Fibroblast of skin of abdomen (primary cell): ENCODE data around the gene HCFC1.
"Not testable (repeated sequence)": the region's sequence is repeated elsewhere in the genome, so short reads cannot be mapped to it uniquely, and the experiment has no call there.

Experiments used
- DNase-seq: peaks from one replicate; pipeline ENCODE4 v3.0.0-alpha.2; 2013

Gene HCFC1

DNA sequence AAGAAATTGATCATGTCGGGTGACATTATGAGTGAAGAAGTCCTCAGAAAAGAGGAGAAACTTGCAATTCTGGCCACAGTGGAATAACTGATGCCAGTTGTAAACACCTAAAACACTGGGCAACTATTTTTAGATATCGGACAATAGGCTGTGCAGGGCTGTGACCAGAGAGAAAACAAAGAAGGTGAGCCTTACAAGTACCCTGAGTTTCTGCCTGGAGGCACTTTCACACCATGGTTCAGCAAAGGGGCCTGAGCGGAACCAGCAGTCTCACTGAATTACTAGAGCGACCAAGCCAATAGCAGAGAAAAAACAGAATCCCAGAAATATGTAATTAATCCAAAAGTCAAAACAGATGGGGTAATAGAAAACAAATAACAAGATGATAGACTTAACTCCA is 36.9 kb upstream of the HCFC1 start:
- no peak for DNase-seq

DNA sequence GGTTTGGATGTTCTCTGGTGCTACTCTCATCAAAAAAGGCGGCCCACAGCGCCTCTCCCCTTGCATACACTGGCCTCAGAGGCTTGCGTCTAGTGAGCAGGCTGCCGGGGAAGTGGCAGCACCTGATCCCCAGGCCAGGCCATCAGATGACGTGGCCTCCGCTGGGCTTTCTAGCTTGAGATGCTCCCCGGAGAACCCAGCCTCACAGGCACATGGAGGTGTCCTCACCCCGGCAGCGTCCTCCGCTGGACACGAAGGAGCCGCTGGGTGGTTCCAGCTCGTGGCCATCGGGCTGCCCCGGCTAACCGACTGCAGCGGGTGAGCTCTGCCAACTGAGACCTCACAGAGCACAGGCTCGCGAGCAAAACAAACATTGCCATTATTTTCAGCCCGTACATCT is 35.3 kb upstream of the HCFC1 start:
- DNase-seq: no peak

DNA sequence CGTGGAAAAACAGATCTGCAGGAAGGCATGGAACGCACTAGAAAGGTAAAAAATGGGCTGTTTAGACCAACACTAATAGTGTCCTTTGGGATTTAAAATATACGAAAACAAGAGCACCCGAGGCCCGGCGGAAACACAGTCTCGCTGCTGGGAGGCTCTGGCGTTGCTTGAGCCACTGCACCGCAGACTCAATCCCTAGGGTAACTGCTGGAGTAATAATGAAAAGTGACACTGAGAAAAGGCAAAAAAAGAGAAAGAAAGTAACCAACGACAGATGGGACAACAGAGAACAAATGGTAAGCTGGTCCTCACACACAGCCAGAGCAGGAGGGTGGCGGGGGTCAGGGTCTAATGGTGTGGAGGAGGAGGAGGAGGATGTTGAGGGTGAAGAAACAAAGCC is 32.7 kb upstream of the HCFC1 start:
- DNase-seq: no peak

DNA sequence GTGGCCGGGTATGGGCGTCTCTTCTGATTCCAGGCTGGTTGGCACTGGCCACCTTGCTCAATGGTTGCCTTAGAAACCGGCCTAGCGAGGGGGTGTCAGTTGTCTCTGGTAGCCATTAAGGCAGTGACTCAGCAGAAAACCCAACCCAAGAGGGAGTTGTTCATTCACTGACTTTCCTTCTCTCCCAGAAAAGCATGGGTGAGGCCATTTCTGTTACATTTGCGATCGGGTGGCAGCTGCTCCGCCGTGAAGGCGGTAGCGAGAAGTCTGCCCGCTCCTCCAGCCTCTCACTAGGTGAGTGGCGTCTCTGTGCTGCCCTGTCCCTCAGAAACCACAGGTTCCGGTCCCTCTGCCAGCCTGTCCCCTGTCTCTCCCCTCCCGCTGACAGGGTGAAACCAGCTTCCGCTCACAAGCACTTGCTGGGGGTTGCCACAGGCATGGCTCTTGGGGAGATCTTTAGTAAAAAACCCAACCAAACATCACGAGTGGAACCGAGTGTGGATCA is 30.6 kb upstream of the HCFC1 start:
- DNase-seq: peak; percentile 52

DNA sequence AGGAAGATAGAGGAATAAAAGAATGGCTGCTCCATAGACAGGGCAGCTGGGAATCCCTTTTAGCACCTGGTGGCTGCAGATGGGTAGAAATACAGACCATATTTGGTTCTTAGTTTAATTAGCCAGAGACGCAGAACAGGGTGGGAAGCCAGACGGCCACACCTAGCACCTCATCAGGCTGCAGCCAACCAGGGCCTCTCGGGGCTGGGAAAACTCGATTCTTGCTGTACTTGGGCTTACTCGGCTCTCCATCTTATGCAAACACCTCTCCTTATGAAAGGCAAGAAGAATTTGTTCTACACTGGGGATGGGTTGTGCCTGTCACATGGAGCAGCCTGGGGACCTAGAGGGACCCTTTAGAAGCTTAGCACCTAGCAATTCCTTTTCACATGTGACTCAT is 28.4 kb upstream of the HCFC1 start:
- DNase-seq: no peak

DNA sequence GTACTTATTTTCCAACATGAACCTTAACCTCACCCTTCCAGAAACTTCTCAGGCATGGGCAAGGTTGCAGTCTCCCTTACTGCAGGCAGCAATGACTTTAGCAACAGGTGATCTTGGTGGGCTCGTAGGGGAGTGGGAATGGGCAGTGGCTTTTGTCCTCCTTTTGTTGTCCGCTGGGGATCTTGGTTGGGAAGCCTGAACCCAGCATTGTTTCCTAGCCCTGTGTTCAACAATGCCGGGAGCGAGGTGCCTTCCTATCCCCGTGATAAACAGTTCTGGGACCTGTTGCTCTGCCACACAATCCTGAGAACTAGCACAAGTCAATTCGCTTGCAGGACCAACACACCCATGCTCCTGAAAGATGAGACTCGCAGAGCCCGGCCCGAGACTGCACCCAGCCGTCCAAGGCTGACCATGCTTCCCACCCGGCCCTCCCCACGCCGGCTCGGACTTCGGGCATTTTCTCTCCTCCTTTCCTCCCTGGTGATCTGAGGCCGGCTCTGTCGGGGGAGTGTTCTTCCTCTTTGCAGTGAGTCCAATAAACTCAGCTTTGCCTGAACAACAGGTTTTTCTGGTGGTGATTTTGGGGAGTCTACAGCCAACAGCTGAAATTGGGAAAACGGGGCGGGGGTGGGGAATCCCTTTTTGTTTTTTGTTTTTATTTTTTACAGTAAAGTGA is 27.9 kb upstream of the HCFC1 start:
- DNase-seq: no peak

DNA sequence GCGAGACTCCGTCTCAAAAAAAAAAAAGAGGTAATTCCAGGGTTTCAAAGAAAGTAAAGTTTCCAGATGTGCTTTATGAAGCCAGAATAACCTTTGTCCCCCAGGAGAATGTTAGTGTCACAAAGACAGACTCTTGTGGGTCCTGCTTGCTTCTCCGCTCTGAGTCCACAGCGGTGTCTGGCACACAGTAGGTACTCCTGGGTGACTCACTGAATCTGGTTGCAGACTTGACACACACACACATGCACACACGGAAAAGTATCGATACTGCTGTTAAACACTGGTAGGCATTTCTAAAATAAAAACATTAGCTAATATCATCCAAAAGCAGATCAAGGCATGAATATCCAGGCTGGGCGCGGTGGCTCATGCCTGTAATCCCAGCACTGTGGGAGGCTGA is 23.9 kb upstream of the HCFC1 start:
- no peak for DNase-seq

DNA sequence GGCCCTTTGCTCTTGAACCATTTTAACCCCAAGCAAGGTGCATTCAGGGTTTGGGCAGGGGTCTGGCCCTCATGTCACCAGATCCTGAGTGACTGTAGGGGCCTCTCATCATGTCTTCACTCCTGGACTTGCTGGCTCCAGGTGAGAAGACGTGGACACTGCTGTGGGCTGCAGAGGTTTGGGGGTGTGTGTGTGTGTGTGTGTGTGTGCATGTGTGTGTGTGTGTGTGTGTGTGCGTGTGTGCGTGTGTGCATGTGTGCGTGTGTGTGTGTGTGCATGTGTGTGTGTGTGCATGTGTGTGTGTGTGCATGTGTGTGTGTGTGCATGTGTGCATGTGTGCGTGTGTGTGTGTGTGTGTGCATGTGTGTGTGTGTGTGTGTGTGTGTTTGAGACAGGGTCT is 22.8 kb upstream of the HCFC1 start:
- not testable (repeated sequence) for DNase-seq

DNA sequence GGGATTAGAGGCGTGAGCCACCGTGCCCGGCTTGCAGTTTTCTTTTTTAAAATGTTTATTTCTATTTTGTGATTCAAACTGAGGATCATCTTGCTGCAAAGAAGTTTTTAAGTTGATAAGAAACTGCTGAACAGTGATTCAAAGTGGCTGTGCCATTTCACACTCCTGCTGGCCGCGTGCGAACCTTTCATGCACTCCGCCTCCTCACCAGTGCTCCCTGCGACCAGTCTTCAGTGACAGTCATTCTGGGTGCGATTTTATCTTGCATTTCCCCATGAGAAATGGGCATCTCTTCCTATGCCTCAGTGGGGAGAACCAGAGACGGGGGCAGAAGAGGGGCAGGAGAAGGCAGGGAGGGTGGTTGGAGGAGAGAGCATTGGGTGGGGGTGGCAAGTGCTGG is 22.4 kb upstream of the HCFC1 start:
- no peak for DNase-seq

DNA sequence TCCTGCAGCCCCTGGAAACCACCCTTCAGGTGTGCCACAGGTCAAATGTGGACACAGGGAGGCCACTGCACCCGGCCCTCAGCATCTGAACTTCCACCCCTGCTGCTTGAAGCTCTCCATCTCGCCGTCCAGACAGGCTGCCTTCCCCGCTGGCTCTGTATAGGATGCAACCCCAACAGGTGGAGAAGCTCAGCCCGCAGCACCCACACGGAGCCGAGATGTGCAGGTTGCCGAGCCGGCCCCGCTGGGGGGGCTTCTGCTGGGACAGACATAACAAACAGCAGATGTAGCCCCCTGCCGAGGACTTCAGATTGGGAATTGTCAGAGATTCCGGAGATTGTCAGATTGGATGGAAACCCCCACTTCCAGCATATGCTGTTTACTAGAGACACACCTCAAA is 21.5 kb upstream of the HCFC1 start:
- no peak for DNase-seq

DNA sequence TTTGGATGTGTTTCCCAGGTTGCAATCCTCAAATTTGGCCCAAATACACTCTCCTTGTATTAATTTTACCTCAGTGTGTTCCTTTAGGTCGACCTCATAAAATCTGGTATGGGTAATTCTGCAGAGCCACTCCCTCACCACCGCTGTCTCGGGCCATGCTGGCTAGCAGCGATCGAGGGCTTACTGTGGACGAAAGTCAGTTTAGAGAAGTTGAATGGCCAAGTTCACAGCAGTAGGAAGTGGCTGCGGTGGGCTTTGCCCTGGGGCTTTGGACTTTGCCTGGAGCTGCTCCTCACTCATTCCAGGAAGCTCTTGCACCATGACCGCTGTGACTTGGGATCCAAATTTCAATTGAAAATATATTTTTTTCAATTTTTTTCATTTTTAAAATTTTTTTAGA is 20.6 kb upstream of the HCFC1 start:
- no peak for DNase-seq

DNA sequence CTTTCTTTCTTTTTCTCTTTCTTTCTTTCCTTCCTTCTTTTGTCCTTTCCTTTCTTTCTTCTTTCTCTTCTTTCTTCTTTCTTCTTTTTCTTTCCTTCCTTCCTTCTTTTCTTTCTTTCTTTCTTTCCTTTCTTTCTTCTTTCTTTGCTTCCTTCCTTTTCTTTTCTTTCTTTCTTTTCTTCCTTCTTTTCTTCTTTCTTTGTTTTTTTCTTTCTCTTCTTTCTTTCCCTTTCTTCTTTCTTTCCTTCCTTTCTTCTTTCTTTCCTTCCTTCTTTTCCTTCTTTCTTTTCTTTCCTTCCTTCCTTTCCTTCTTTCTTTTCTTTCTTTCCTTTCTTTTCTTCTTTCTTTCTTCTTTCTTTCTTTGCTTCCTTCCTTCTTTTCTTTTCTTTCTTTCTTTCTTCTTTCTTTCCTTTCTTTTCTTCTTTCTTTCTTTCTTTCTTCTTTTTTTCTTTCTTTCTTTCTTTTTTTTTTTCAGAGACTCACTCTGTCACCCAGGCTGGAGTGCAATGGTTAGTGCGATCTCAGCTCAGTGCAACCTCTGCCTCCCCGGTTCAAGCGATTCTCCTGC is 19.5 kb upstream of the HCFC1 start:
- DNase-seq: no peak

DNA sequence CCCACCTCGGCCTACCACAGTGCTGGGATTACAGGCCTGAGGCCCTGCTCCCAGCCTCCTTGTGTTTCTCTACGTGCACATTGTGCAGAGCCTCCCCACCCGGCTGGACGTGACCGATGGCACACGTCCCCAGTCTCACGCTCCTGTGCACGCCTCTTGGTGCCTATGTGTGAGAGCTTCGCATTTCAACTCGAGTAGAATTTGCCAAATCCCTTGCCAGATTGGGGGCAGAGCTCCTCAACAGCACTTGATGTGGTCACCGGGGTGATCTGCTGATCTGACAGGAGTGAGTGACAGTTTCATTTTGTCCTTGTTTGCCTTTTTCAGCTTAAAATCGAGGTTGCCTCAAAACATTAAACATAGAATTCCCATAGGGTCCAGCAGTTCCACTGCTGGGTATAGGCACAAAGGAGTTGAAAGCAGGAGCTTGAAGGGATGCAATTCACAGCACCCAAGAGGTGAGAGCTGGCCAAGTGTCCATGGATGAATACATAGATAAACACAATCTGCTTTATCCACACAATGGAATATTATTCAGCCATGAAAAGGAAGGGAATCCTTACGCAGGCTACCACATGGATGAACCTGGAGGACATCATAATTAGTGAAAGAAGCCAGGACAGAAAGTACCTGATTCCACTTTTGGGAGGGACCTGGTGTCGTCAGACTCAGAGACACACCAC is 18.5 kb upstream of the HCFC1 start:
- DNase-seq: no peak

DNA sequence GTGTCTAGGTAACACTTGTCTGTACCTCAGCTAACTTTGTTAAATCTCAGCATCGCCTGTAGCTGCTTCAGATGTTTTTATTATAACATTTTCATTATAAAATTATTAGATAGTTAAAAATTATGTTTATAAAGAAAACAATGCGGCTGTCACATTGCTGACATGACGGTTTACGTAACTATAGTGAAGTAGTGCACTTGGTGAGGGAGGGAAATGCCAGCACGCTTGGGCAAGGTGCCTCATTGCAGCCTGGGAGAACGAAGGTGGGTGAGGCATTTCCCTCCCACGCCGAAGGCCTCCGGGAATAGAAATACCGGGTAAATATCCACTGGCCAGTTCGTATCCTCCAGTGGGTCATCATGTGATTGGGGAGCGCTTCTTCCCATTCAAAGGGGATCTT is 16.9 kb upstream of the HCFC1 start:
- DNase-seq: no peak

DNA sequence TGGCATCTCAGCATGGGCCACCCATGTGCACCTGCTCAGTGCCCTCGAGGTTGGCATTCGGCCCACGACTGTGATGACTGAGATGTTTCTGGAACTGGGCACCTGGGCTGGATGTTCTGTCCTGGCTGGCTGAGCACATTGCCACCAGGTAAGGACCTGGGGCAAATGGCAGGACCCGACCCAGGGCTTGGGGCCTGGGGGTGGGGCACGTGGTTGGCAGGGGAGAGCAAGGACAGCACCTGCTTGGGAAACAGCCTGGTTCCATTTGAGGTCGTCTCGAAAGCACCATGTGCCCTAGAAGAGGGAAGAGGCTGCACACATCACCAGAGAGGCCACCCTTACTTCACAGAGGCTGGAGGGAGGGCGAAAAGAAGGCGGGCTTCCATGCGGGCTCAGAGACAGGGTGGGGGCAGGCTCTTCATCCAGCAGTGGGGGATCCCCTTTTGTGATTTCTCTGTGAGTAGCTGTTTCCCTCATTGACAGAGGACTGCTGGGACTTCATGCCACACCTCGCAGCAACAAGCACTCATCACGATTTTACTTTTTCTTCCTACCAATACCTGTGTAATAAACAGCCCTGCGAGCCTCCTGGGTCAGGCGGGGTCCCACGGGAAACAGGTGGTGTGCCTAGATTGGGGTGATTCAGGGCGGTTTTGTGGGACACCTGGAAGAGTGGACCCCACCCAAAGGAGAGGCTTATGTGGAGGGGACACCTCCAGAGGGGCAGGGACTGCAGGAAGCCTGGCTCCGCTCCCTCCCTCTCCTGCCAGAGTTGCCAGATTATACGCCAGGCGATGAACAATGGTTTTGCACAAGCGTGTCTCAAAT is 12.9 kb upstream of the HCFC1 start:
- no peak for DNase-seq

DNA sequence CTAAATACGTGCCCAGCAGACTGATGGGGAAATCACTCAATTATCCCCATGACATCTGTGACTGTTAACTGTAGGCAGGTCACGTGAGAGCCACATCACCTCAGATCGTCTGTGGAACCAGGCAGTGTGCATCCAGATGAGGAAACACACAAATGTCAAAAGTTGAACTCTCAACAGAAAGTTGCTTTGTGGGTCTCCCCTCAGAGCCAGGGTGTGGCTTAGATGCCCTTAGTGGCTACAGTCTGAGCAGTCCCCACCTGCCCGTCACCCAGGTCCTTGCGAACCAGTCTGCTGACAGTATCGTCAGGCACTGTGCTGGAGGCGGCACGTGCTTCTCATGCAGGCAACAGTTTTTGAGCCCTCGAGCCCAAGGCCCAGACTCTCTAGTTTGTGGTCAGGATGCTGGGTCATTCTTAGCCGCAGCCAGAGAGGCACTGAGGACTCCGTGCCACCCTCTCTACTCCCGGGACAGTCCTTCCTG is 11.7 kb upstream of the HCFC1 start:
- no peak for DNase-seq

DNA sequence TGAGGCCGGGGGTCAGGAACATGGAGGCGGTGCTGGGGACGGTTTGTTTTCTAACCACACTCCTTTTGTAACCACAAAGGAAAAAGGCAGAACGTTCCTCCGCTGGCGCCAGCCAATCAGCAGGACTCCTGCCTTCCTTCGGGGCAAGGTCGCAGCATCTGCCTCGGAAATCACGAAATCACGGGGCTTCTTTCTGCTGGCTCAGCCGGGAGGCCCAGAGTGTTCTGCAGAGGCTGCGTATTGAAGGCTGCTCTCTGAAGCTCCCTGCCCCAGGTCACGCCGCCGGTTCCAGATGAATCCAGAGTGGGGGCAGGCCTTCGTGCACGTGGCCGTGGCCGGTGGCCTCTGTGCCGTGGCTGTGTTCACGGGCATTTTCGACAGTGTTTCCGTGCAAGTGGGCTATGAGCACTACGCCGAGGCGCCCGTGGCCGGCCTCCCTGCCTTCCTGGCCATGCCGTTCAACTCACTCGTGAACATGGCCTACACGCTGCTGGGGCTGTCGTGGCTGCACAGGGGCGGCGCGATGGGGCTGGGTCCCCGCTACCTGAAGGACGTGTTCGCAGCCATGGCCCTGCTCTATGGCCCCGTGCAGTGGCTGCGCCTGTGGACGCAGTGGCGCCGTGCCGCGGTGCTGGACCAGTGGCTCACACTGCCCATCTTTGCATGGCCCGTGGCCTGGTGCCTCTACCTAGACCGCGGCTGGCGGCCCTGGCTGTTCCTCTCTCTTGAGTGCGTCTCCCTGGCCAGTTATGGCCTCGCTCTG is 10.3 kb upstream of the HCFC1 start:
- DNase-seq: no peak

DNA sequence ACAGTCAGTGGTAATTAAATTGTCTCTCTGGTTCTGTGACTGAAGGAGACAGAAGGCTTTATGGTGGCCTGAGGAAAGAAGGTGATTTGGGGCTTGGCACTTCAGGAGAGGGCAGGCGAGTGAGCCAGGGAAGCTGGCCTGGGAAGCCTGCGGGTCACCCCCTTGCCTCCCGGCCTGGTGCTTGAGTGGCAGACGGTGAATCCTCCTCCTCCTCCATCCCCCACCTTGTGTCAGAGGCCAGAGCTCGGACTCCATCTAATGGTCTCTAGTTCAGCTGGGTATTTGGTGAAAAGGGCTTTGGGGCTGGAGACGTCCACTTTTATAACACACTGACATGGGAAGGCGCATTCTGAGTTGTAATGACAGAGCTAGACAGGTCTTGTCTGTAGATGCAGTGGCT is 9.6 kb upstream of the HCFC1 start:
- DNase-seq: no peak

DNA sequence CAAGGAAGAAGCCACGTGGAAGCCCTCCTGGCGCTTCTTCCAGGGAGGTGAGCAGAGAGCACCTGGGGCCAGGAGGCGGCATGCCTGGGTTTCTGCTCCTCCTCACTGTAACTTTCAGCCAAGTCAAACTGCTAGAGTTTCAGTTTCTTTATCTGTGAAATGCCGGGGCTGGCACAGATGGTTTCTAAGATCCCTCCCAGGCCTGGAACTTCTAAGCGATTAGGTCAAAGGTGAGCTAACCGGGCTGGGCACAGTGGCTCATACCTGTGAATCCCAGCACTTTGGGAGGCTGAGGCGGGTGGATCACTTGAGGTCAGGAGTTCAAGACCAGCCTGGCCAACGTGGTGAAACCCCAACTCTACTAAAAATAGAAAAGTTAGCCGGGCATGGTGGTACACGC is 8.8 kb upstream of the HCFC1 start:
- DNase-seq: not testable (repeated sequence)

DNA sequence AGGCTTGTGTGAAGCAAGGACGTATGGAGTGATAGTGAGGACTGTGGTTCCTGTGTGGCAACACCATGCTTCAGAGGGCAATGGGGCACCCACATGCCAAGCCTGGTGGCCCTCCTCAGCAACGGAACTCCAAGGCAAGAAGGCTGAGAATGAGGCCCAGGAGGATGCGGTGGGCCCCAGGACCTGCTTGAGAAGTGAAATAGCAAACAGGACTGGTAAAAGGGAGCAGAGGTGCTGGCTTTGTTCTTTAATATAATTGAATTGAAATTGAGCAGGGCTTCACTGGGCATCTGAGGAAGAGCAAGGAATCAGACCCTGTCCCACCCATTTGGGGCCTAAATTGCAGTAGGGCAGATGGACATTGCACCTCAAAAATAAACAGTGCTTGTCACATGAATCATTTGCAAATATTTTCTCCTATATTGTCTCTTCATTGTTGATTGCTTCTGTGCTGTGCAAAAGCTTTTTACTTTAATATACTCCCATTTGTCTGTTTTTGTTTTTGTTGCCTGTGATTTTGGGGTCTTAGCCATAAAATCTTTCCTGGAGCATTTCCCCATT is 3.2 kb upstream of the HCFC1 start:
- DNase-seq: no peak

DNA sequence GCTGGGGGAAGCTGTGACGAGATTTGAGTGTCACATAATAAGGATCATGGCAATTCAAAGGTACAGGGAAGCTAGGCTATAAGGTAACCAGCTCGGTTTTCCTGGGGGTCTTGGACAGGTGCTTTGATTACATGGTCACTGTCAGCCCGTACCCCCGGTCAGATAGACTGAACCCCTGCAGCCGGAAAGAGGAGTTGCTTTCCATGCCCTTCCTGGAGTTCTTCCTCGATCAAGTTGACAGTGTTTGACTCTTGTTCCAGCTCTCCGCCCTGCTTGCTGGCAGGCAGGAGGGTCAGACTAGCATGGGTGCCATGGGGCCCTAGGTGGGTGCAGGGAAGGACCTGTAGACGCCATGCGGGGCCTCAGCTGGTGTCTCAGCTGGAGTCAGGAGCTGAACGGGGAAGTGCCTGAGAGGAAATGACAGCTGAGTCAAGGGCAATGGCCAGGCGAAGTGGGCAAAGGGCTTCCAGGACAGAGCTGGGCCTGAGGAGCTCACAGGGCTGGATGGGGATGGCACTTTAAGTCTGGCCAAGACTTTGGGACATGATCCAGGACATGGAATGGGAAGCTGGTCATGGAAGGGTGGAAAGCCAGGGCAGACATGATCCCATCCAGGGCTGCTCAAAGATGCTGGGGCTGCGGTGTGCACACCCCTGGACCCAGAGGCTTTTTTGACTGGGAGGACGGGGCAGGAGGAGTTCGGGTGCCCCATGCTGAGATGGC is 2.5 kb upstream of the HCFC1 start:
- no peak for DNase-seq
